Nephron (organoid): Measurements from ENCODE around the gene PTPRD.

ENCODE experiments used
- H3K27ac Mint-ChIP-seq, 3 experiments: 2 replicates each; pipeline ENCODE4 v1.8.0; 2020; ENCODE audit warnings: mixed read lengths in 3 of 3, mild to moderate bottlenecking in 2 of 3, moderate library complexity in 1 of 3
- H3K27me3 Mint-ChIP-seq: 2 replicates; pipeline ENCODE4 v1.8.0; 2021; ENCODE audit warnings: low read depth, mild to moderate bottlenecking, moderate library complexity, mixed read lengths
- H3K36me3 Mint-ChIP-seq: 2 replicates; pipeline ENCODE4 v1.8.0; 2020; ENCODE audit warnings: low read depth, mixed read lengths
- H3K4me1 Mint-ChIP-seq: 2 replicates; pipeline ENCODE4 v1.8.0; 2020; ENCODE audit warnings: mixed read lengths
- H3K4me3 Mint-ChIP-seq, 3 experiments: 2 replicates each; pipeline ENCODE4 v1.8.0; 2020; ENCODE audit warnings: mild to moderate bottlenecking in 3 of 3, mixed read lengths in 3 of 3, moderate library complexity in 2 of 3
- H3K9me3 Mint-ChIP-seq: 2 replicates; pipeline ENCODE4 v1.8.0; 2020; ENCODE audit warnings: mixed read lengths
- CTCF ChIP-seq, 3 experiments: fragments of 200-600 bp; sonication (generic); IDR thresholded peaks; one replicate each; pipeline ENCODE4 v1.5.0; 2021; ENCODE audit warnings: antibody characterized with exemption in 3 of 3; ENCODE audit not compliant: unreplicated experiment in 3 of 3

The PTPRD gene

DNA sequence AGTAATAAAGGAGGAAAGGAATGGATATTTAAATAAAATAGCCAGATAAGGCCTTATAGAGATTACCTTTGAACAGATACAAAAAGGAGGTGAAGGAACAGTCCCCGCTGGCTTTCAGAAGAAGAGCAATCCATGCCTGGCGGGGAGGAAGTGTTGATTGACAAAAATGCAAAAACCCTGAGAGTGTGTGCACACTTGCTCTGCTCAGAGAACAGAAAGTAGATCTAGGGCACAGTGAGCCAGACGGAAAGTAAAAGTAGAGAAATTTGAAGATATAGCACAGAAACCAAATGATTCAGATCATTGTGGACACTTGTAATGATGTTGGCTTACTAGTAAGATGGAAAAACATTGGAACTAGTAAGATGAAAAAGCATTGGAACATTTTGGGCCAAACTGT is 720.6 kb downstream of the PTPRD start:
- H3K4me1 Mint-ChIP-seq, result no peaks in the 10 kb centered on the region
- no peak for TF ChIP-seq CTCF (IDR thresholded peaks at IDR 0.05; ENCODE audit: unreplicated experiment in 3 of 3)
- no peaks in the 10 kb centered on the region for H3K27me3 Mint-ChIP-seq
- no peaks in the 10 kb centered on the region for H3K36me3 Mint-ChIP-seq
- no peak overlapping the region for H3K27ac Mint-ChIP-seq
- no peak overlapping the region for H3K4me3 Mint-ChIP-seq
- H3K9me3 Mint-ChIP-seq, result no peaks in the 10 kb centered on the region

DNA sequence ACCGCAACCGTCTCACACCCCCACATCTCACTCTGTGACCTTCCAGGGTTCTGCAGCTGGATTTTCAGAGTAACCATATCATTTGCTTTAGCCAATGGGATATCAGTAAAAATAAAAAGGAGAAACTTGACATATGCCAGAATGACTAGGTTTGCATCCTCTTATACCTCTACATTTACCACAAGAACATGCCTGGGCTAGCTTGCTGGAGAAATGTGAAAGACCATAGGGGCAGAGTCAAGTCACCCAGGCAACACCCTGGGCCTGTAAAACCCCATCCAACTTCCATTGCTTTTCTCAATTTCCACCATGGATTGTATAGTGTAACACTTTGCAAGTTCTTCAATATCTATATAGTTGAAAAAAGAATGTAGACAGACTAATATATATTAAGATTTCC is 731.1 kb downstream of the PTPRD start:
- Mint-ChIP-seq H3K27ac (no peak overlapping the region), H3K4me3 (no peak overlapping the region), H3K27me3 (no peaks in the 10 kb centered on the region), H3K36me3 (no peaks in the 10 kb centered on the region), H3K9me3 (no peaks in the 10 kb centered on the region), H3K4me1 (no peaks in the 10 kb centered on the region)
- no peak for TF ChIP-seq CTCF (IDR thresholded peaks at IDR 0.05; ENCODE audit: unreplicated experiment in 3 of 3)

- TF ChIP-seq CTCF (IDR thresholded peaks at IDR 0.05; ENCODE audit: unreplicated experiment in 3 of 3), result no peak
- H3K9me3 Mint-ChIP-seq, result no peaks in the 10 kb centered on the region
- no peaks in the 10 kb centered on the region for H3K27me3 Mint-ChIP-seq
- H3K27ac Mint-ChIP-seq, result no peak overlapping the region
- H3K4me1 Mint-ChIP-seq, result no peaks in the 10 kb centered on the region
- no peak overlapping the region for H3K4me3 Mint-ChIP-seq
- H3K36me3 Mint-ChIP-seq, result no peaks in the 10 kb centered on the region
Observed at GRCh38 chr9:9874270-9874669, 738.5 kb downstream of the PTPRD start.

GRCh38 chr9:9862235-9862810 is 750.5 kb downstream of the PTPRD start:
- TF ChIP-seq CTCF (IDR thresholded peaks at IDR 0.05; ENCODE audit: unreplicated experiment in 3 of 3), result no peak
- H3K9me3 Mint-ChIP-seq, result no peaks in the 10 kb centered on the region
- H3K4me3 Mint-ChIP-seq, result no peak overlapping the region
- no peaks in the 10 kb centered on the region for H3K27me3 Mint-ChIP-seq
- no peaks in the 10 kb centered on the region for H3K4me1 Mint-ChIP-seq
- H3K27ac Mint-ChIP-seq, result no peak overlapping the region
- H3K36me3 Mint-ChIP-seq, result no peaks in the 10 kb centered on the region

- H3K4me1 Mint-ChIP-seq, result no peaks in the 10 kb centered on the region
- H3K9me3 Mint-ChIP-seq, result no peaks in the 10 kb centered on the region
- H3K4me3 Mint-ChIP-seq, result no peak overlapping the region
- H3K36me3 Mint-ChIP-seq, result no peaks in the 10 kb centered on the region
- TF ChIP-seq CTCF (IDR thresholded peaks at IDR 0.05; ENCODE audit: unreplicated experiment in 3 of 3), result no peak
- H3K27ac Mint-ChIP-seq, result no peak overlapping the region
- no peaks in the 10 kb centered on the region for H3K27me3 Mint-ChIP-seq
Observed at GRCh38 chr9:9855177-9856078, 757.4 kb downstream of the PTPRD start.

DNA sequence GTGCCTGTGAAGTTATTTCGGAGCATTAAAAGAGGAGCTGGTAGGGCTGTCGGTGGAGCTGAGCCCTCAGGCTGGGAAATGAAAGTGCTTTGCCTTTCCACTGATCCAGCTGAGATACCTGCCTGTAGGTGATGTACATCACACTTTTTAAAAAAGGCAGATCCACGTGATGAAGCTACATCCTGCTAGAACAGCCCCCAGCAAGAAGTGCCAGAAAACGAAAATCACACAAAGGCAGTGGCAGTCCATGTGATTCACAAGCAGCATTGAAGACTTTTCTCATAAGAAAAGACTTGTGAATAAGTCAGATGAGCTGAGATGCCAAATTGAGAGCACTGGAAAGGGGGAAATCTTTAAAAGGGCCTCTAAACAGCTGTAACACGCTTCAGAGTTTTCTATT is 765.1 kb downstream of the PTPRD start:
- Mint-ChIP-seq H3K36me3 (no peaks in the 10 kb centered on the region), H3K27ac (no peak overlapping the region), H3K4me1 (no peaks in the 10 kb centered on the region), H3K9me3 (no peaks in the 10 kb centered on the region), H3K4me3 (no peak overlapping the region), H3K27me3 (no peaks in the 10 kb centered on the region)
- TF ChIP-seq CTCF (IDR thresholded peaks at IDR 0.05; ENCODE audit: unreplicated experiment in 3 of 3), result no peak
